Mucosa of stomach (tissue), 1 donor: ENCODE data around the gene DUSP28.

Experiments
- H3K27me3 ChIP-seq: one replicate; pipeline ENCODE4 v1.7.0; 2013; ENCODE audit warnings: mild to moderate bottlenecking, low read length; ENCODE audit not compliant: control insufficient read depth, insufficient read depth
- H3K36me3 ChIP-seq: one replicate; pipeline ENCODE4 v1.7.0; 2013; ENCODE audit warnings: low read length; ENCODE audit not compliant: control insufficient read depth, insufficient read depth
- H3K4me1 ChIP-seq: one replicate; pipeline ENCODE4 v1.7.0; 2013; ENCODE audit warnings: mild to moderate bottlenecking, low read length; ENCODE audit not compliant: control insufficient read depth, insufficient read depth
- H3K4me3 ChIP-seq: one replicate; pipeline ENCODE4 v1.7.0; 2013; ENCODE audit warnings: low read length
- H3K9ac ChIP-seq: one replicate; pipeline ENCODE4 v1.7.0; 2013; ENCODE audit warnings: mild to moderate bottlenecking, low read length, moderate library complexity
- H3K9me3 ChIP-seq: one replicate; pipeline ENCODE4 v1.7.0; 2013; ENCODE audit warnings: mild to moderate bottlenecking, low read length, moderate library complexity; ENCODE audit not compliant: control insufficient read depth
- donor health status: Pancreatic carcinoma.

The DUSP28 gene

GRCh38 chr2:240572141-240573031, 12.2 kb downstream of the DUSP28 start:
- Histone ChIP-seq H3K4me1 (peaks cover 28% of the 10 kb centered on the region), H3K9me3 (no peaks in the 10 kb centered on the region), H3K36me3 (peaks cover 15% of the 10 kb centered on the region), H3K9ac (no peak overlapping the region), H3K27me3 (no peaks in the 10 kb centered on the region), H3K4me3 (no peak overlapping the region)

DNA sequence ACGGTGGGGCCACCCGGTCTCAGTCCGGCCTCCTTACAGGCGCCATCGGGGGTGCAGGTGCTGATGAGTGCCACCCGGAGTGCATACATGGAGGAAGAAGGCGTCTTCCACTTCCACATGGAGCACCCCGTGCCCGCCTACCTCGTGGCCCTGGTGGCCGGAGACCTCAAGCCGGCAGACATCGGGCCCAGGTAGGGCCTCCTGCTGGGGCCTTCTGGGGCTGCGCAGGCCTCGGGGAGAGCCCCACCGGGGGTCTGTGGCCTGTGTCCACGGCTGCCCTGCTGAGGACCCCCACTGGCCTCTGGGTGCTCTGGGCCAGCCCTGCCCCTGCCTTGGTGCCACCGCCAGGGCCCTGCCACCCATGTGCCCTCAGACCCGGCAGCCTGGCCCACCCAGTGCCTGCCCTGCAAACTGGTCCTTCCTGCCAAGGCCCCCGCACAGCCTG, 12.9 kb downstream of the DUSP28 start:
- H3K36me3 ChIP-seq, result peaks cover 15% of the 10 kb centered on the region
- no peak overlapping the region for H3K4me3 ChIP-seq
- no peaks in the 10 kb centered on the region for H3K9me3 ChIP-seq
- H3K4me1 ChIP-seq, result peaks cover 23% of the 10 kb centered on the region
- H3K27me3 ChIP-seq, result no peaks in the 10 kb centered on the region
- no peak overlapping the region for H3K9ac ChIP-seq

DNA sequence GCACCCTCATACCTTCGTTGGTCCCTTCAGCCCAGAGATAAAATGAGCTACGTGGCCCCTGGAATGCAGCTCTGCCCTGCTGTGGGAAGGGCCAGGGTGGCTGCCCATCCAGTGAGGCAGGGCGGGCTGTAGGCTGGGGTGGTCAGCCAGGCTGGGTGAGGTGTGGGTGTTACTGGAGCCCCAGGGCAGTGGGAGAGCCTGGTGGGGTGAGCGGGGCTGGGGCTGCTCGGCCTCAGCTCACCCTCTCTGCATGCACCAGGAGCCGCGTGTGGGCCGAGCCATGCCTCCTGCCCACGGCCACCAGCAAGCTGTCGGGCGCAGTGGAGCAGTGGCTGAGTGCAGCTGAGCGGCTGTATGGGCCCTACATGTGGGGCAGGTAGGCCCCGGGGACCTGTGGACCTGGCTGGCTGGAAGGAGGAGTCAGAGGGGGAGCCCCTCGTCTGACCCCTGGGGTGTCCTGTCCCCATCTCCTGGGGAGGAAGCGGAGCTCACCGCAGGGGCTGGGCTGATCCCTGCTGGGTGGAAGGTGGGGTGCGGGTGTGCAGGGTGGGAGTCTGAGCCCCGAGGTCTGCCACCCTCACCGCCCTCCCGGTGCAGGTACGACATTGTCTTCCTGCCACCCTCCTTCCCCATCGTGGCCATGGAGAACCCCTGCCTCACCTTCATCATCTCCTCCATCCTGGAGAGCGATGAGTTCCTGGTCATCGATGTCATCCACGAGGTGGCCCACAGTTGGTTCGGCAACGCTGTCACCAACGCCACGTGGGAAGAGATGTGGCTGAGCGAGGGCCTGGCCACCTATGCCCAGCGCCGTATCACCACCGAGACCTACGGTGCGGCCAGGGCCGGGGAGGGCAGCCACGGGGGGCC, 13.6 kb downstream of the DUSP28 start:
- H3K9me3 ChIP-seq, result no peaks in the 10 kb centered on the region
- no peak overlapping the region for H3K4me3 ChIP-seq
- H3K36me3 ChIP-seq, result peaks cover 15% of the 10 kb centered on the region
- peaks cover 23% of the 10 kb centered on the region for H3K4me1 ChIP-seq
- H3K27me3 ChIP-seq, result no peaks in the 10 kb centered on the region
- no peak overlapping the region for H3K9ac ChIP-seq

- no peak overlapping the region for H3K4me3 ChIP-seq
- peaks cover 23% of the 10 kb centered on the region for H3K4me1 ChIP-seq
- no peaks in the 10 kb centered on the region for H3K27me3 ChIP-seq
- peaks cover 15% of the 10 kb centered on the region for H3K36me3 ChIP-seq
- H3K9ac ChIP-seq, result no peak overlapping the region
- H3K9me3 ChIP-seq, result no peaks in the 10 kb centered on the region
Observed at GRCh38 chr2:240574386-240575100, 14.4 kb downstream of the DUSP28 start.

GRCh38 chr2:240575101-240575965, 15.2 kb downstream of the DUSP28 start:
- H3K36me3 ChIP-seq, result peaks cover 15% of the 10 kb centered on the region
- no peak overlapping the region for H3K4me3 ChIP-seq
- H3K27me3 ChIP-seq, result no peaks in the 10 kb centered on the region
- no peak overlapping the region for H3K9ac ChIP-seq
- H3K4me1 ChIP-seq, result peaks cover 23% of the 10 kb centered on the region
- H3K9me3 ChIP-seq, result no peaks in the 10 kb centered on the region

GRCh38 chr2:240576036-240576435, 15.9 kb downstream of the DUSP28 start:
- no peak overlapping the region for H3K4me3 ChIP-seq
- H3K36me3 ChIP-seq, result peaks cover 15% of the 10 kb centered on the region
- peaks cover 19% of the 10 kb centered on the region for H3K4me1 ChIP-seq
- H3K27me3 ChIP-seq, result no peaks in the 10 kb centered on the region
- no peaks in the 10 kb centered on the region for H3K9me3 ChIP-seq
- no peak overlapping the region for H3K9ac ChIP-seq

- Histone ChIP-seq H3K9ac (no peak overlapping the region), H3K27me3 (no peaks in the 10 kb centered on the region), H3K36me3 (peaks cover 15% of the 10 kb centered on the region), H3K4me1 (peaks cover 15% of the 10 kb centered on the region), H3K4me3 (no peak overlapping the region), H3K9me3 (no peaks in the 10 kb centered on the region)
Observed at GRCh38 chr2:240576436-240577205, 16.5 kb downstream of the DUSP28 start.

DNA sequence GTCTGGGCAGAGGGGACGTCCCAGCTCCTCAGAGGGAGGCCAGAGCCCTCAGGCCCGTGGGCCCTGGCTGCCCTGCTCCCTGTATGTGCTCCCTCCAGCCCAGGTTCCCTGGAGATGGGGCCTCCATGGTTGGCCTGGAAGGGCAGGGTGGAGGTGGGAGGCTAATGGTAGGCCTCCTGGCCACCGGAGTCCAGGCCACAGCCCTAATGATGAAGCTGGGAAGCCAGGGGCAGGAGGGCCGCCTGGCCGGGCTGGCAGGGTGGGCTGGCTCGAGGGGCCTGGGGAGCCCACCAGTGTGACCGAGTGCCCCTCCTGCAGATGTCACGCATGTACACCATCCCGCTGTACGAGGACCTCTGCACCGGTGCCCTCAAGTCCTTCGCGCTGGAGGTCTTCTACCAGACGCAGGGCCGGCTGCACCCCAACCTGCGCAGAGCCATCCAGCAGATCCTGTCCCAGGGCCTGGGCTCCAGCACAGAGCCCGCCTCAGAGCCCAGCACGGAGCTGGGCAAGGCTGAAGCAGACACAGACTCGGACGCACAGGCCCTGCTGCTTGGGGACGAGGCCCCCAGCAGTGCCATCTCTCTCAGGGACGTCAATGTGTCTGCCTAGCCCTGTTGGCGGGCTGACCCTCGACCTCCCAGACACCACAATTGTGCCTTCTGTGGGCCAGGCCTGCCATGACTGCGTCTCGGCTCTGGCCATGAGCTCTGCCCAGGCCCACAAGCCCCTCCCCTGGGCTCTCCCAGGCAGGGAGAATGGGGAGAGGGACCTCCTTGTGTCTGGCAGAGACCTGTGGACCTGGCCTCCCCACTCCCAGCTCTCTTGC, 17.3 kb downstream of the DUSP28 start:
- H3K9ac ChIP-seq, result no peak overlapping the region
- no peaks in the 10 kb centered on the region for H3K9me3 ChIP-seq
- no peak overlapping the region for H3K4me3 ChIP-seq
- H3K36me3 ChIP-seq, result peaks cover 15% of the 10 kb centered on the region
- H3K4me1 ChIP-seq, result peaks cover 15% of the 10 kb centered on the region
- no peaks in the 10 kb centered on the region for H3K27me3 ChIP-seq

- H3K9me3 ChIP-seq, result no peaks in the 10 kb centered on the region
- H3K4me1 ChIP-seq, result peaks cover 15% of the 10 kb centered on the region
- no peak overlapping the region for H3K4me3 ChIP-seq
- no peaks in the 10 kb centered on the region for H3K27me3 ChIP-seq
- peaks cover 15% of the 10 kb centered on the region for H3K36me3 ChIP-seq
- no peak overlapping the region for H3K9ac ChIP-seq
Observed at GRCh38 chr2:240578110-240578450, 17.9 kb downstream of the DUSP28 start.

DNA sequence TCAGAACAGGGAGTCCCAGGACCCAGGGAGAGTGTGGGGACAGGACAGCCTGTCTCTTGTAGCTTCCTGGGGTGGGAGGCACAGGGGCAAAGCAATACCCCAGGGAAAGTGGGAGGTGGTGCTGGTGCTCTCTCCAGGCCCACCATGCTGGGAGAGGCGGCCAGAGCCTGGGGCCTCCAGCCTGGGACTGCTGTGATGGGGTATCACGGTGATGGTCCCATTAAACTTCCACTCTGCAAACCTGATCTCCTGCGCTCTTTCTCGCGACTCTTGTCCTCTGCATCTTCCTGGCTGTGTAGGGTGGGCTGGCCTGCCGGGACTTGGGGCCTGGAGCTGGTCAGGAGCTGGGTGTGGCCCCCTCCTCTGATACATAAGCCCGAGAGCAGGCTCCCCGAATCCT, 18.3 kb downstream of the DUSP28 start:
- H3K9ac ChIP-seq, result no peak overlapping the region
- H3K27me3 ChIP-seq, result no peaks in the 10 kb centered on the region
- peaks cover 15% of the 10 kb centered on the region for H3K36me3 ChIP-seq
- H3K9me3 ChIP-seq, result no peaks in the 10 kb centered on the region
- H3K4me1 ChIP-seq, result peaks cover 15% of the 10 kb centered on the region
- H3K4me3 ChIP-seq, result no peak overlapping the region
